Left lobe of liver (tissue), 2 donors: Measurements from ENCODE around the gene CEP70. TPM values are rescaled to one million over a fixed set of nuclear protein-coding genes. Genes with fewer than 3 reads are reported as not detected.

Experiments
- ATAC-seq: fragments of 200-7000 bp; cut with Tn5 transposase; one replicate; pipeline ENCODE4 v1.9.1; 2020; ENCODE audit warnings: mild to moderate bottlenecking, moderate library complexity
- DNase-seq: peaks from one replicate; pipeline ENCODE4 v3.0.0-alpha.2; 2020; ENCODE audit warnings: low spot score
- total RNA-seq: library from RNA; stranded (reverse); gene quantifications from one replicate; pipeline ENCODE4 v1.2.1, GENCODE V29; 2021
- donor health status: DM: no; HTN: no; CAD: no; lungs with moderate emphysema.
- donor health status: DM: no; HTN: yes; CAD: no.

Gene CEP70
- total RNA-seq, 1 donor from 2014 or later: 23.8 TPM

DNA sequence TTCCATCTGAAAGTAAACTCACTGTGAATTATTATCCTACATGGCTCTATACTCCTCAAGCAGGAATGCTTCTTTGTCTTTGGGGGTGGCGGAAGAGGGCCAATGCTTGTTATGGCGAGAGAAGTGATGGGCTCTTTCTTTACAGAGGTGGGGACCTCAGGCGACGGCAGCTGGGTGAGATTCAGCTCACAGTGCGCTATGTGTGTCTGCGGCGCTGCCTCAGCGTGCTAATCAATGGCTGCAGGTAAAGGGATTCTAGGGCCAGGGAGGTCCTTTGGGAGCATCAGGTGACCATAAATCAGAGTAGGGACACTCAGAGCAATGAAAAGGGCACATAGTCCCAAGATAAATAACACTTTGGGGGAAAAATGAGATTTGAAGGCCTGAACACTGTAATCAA is 120.7 kb downstream of the CEP70 start:
- no peak for DNase-seq
- no peak for ATAC-seq

DNA sequence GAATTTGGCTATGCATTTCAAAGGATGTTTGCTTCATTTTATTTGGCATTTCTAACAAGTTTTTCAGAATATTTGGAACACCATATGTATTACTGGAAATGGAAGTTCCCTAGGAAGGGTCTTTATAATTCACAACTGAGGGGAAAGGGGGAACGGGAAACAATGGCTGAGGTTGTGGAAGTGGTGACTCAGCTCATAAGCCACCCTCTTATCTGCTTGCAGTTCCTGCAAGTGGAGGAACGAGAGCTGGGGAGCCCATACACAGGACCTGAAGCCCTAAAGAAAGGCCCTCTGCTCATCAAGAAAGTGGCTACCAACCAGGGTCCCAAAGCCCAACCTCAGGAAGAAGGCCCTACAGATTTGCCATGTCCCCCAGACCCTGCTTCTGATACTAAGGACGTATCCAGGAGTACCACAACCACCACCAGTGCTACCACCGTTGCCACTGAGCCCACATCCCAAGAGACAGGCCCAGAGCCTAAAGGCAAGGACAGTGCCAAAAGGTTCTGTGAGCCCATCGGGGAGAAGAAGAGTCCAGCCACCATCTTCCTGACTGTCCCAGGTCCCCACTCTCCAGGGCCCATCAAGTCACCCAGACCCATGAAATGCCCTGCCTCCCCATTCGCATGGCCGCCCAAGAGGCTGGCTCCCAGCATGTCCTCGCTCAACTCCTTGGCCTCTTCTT is 121.8 kb downstream of the CEP70 start:
- DNase-seq (peak; percentile 27), ATAC-seq (no peak)

GRCh38 chr3:138471481-138471880 is 122.6 kb downstream of the CEP70 start:
- ATAC-seq: no peak
- no peak for DNase-seq

DNA sequence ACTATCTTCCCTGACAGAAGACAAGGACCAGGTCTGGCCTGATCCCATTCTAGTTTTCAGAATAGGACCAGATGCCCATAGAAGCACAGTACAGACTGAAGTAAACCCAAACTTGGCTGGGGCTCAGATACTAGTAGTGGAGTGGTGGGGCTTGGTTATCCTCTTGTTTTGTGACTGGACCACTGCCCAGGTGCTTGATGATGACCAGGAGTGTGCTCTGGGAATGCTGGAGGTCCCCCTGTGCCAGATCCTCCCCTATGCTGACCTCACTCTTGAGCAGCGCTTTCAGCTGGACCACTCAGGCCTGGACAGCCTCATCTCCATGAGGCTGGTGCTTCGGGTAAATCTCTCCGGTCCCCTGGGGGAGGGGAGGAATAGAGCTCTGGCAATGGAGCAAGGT is 123.4 kb downstream of the CEP70 start:
- ATAC-seq (no peak), DNase-seq (peak; percentile 26)

DNA sequence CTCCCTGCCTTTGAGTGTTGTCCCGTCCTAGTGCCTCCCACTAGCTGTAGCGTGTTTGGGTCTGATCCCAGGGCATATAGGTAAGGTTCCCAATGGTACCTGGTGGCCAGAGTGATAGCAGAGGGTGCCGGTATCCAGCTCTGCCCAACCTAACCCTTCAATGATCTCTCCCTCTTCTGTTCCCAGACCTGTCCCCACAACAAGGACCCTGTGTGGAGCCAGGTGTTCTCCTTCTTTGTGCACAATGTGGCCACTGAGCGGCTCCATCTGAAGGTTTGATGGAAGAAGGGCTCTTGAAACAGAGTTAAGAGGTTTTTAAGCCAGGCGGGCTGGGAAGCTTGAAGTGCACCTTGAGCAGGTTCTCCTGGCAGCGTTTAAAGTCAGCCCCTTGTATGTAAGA is 124.2 kb downstream of the CEP70 start:
- no peak for ATAC-seq
- DNase-seq: peak; percentile 16

- no peak for ATAC-seq
- no peak for DNase-seq
These were observed 125.2 kb downstream of the CEP70 start for GRCh38 chr3:138468886-138469285.

DNA sequence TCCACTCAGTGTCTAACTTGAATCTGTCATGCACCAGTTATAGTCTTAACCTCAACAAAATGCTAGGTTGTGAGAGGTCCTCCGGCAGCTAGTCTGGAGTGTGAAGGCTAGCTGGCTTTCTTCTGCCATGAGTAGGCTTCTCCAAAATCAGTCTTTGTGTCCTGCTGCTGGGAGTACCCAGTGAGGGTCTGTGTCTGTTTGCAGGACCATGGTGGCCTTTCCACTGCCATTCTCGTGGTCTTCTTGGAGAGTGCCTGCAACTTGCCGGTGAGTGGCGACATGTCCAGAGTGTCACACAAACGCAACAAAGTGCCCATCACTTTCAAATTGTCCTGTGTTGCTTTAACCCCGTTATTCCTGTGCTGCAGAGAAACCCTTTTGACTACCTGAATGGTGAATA is 125.6 kb downstream of the CEP70 start:
- no peak for ATAC-seq
- peak; percentile 37 for DNase-seq

DNA sequence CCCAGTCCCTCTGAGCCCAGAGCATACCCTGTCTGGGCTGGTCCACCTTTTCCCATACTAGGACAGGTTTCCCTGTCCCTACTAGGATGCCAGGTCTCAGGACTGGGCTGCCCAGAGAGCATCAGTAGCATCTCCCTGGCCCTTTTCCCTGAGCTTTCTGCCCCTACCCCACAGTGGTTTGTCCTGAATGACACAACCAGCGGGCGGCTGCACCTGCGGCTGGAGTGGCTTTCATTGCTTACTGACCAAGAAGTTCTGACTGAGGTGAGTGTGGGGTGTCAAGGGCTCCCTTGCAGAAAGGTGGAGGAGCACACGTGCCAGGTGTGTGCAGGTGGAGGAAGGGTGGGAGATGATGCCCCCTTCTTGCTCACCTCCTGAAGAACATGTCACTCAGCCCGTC is 126.1 kb downstream of the CEP70 start:
- peak; percentile 8 for ATAC-seq
- peak; percentile 37 for DNase-seq

DNA sequence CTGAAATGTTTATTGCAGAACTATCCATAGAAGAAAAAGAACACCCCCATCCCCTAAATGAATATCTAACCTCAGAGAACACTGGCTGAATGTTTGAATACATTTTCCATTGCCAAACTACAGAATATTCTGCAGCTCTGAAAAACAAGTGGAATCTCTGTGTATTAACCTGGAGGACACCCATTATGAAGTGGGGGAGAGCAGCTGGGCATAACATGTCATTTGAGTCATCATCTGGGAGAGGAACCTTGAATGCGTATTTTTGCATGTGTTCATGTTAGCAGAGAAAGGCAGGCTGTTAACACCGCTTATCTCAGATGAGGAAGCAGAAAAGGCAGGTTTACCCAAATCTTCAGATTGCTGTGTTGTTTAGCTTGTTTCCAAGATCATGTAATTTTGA is 128.1 kb downstream of the CEP70 start:
- ATAC-seq (no peak), DNase-seq (no peak)

GRCh38 chr3:138465451-138465850 is 128.6 kb downstream of the CEP70 start:
- peak; percentile 29 for DNase-seq
- no peak for ATAC-seq

- DNase-seq (no peak), ATAC-seq (no peak)
These were observed 129.6 kb downstream of the CEP70 start for GRCh38 chr3:138464491-138464860.

DNA sequence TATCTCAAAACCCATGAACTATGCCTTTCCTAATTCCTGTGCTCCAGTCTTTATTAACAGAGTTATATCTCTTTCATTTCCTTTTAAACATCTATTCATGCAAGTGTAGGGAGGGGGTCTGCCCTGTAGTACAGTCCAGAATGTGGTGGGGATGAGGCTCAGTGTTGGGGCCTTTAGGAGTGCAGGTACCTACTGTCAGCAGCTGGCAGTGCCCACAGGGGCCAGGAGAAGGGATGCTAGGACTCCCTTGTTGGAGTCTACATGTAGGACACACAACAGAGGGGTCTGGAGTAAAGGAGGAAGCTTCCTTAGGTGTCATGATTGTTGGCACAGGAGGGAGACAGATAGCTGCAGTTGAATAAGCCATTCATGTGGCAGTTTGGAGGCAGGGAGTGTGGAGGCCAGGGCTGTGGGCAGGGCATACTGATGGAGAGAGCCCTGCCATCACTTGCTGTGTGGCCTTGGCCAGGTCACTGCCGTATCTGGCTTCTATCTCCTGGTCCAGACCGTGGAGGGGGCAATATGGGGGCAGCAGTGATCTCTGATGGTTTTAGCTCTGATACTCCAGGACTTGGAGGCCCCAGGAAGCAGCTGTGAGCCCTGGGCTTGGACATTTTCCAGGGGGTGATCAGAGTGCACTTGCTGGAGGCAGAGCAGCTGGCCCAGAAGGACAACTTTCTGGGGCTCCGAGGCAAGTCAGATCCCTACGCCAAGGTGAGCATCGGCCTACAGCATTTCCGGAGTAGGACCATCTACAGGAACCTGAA is 130.2 kb downstream of the CEP70 start:
- peak; percentile 38 for DNase-seq
- no peak for ATAC-seq

DNA sequence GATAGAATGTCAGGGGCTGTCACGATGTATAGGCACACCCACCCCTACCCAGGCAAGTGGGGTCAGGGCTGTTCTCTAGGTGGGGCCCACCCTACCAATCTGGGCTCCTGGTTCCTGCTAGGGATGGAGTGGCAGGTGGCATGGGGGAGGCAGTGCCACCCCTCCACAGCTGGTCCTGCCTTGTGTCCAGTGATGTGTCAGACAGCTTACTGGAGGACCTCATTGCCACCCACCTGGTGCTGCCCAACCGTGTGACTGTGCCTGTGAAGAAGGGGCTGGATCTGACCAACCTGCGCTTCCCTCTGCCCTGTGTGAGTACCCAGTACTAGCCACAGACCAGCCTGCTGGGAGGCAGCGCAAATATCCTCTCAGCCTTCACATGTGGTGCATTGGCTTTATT is 132.2 kb downstream of the CEP70 start:
- DNase-seq (peak; percentile 22), ATAC-seq (no peak)

DNA sequence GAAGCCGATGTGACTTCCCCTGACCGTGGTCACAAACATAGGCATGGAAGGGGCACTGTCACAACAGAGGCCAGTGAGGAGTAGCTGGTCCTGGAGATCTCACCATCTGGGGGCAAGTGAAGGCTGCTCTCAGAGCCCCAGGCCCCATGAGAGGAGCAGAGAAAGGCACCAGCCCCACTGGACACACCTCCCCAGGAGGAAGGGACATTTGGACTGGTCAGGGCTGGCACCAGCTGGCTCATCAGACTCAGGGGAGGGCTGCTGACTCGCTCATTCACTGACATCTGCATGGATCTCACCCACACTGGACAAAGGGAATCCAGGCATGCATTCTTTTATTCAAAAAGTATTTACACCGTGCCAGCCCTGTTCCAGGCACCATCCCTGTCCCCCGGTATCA is 132.8 kb downstream of the CEP70 start:
- no peak for ATAC-seq
- peak; percentile 29 for DNase-seq

GRCh38 chr3:138460536-138461205 is 133.4 kb downstream of the CEP70 start:
- peak; percentile 24 for DNase-seq
- ATAC-seq: no peak

GRCh38 chr3:138459619-138460535 is 134.2 kb downstream of the CEP70 start:
- peak; percentile 33 for DNase-seq
- no peak for ATAC-seq

GRCh38 chr3:138458774-138459499 is 135.1 kb downstream of the CEP70 start:
- no peak for ATAC-seq
- peak; percentile 22 for DNase-seq

DNA sequence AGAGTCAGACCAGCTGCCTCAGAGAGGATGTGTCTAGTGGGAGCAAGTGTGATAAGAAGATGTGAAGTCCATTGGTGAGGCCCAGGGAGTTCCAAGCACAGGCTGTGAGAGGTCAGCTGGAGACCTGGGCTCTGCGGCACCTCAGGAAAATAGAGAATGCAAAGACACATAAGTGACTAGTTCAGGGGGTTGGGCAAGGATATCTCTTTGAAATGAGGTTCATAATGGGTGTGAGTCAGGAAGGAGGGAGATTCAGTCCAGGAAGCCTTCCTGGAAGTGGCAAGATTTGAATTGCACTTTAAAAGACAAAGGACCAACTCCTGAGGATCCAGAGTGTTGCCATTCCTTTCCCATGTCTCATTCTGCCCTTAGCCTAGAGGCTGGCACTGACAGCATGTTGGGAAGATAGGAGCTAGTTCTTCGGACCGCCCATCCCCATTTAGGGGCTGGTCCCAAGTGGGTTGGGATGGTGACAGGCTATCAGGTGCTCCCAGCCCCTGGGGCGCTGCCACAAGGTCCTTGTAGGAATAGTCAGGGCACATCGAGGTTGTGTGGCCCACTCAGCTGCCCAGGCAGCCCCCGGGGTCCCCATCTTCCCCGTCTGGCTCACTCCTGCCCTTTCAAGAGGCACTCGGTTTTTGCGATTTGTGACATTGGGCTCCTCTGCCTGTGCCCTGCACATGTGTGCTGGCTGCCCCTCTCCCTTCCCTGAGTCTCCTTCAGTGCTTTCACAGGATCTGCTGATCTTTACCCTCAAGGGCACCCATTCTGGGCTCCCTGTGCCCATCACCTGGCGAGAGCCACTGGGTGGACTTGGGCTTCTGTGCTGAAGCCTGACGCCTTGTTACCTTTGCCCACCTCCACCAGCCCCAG is 136.0 kb downstream of the CEP70 start:
- ATAC-seq: no peak
- peak; percentile 38 for DNase-seq
